Activated naive CD8-positive, alpha-beta T cell treated with anti-CD3 and anti-CD28 coated beads, Interleukin-2, amount 50 U/mL, for 16 hours (primary cell): ENCODE results near the gene RIOX2.

ENCODE experiments used
- DNase-seq: peaks from one replicate; pipeline ENCODE4 v3.0.0-alpha.2; 2020; ENCODE audit warnings: low read depth, low spot score

The RIOX2 gene

GRCh38 chr3:97990624-97991292, 18.5 kb upstream of the RIOX2 start:
- no peak for DNase-seq

- no peak for DNase-seq
These were observed 16.7 kb upstream of the RIOX2 start for GRCh38 chr3:97988784-97989568.

- no peak for DNase-seq
These were observed 15.1 kb upstream of the RIOX2 start for GRCh38 chr3:97987306-97987705.

GRCh38 chr3:97983933-97984491, 11.8 kb upstream of the RIOX2 start:
- no peak for DNase-seq

GRCh38 chr3:97981886-97982285, 9.7 kb upstream of the RIOX2 start:
- DNase-seq: no peak

- no peak for DNase-seq
These were observed 7.4 kb upstream of the RIOX2 start for GRCh38 chr3:97979610-97980009.

GRCh38 chr3:97975466-97975865, 3.2 kb upstream of the RIOX2 start:
- no peak for DNase-seq

- no peak for DNase-seq
These were observed 2.8 kb upstream of the RIOX2 start for GRCh38 chr3:97974996-97975395.

- no peak for DNase-seq
These were observed 745 bp upstream of the RIOX2 start for GRCh38 chr3:97972976-97973375.

GRCh38 chr3:97970956-97971620, 1.1 kb downstream of the RIOX2 start:
- no peak for DNase-seq

- DNase-seq: no peak
These were observed 2.1 kb downstream of the RIOX2 start for GRCh38 chr3:97970156-97970555.

GRCh38 chr3:97969541-97969940, 2.7 kb downstream of the RIOX2 start:
- DNase-seq: no peak

- no peak for DNase-seq
These were observed 3.9 kb downstream of the RIOX2 start for GRCh38 chr3:97968376-97968775.

- DNase-seq: no peak
These were observed 4.3 kb downstream of the RIOX2 start for GRCh38 chr3:97967966-97968365.

GRCh38 chr3:97960993-97961766, 11.1 kb downstream of the RIOX2 start:
- no peak for DNase-seq

- DNase-seq: no peak
These were observed 11.7 kb downstream of the RIOX2 start for GRCh38 chr3:97960551-97960950.

GRCh38 chr3:97959872-97960271, 12.4 kb downstream of the RIOX2 start:
- DNase-seq: no peak

- DNase-seq: no peak
These were observed 13.4 kb downstream of the RIOX2 start for GRCh38 chr3:97958796-97959195.

GRCh38 chr3:97958396-97958795, 13.8 kb downstream of the RIOX2 start:
- DNase-seq: no peak

GRCh38 chr3:97957617-97958311, 14.5 kb downstream of the RIOX2 start:
- DNase-seq: no peak

GRCh38 chr3:97956051-97956450, 16.2 kb downstream of the RIOX2 start:
- no peak for DNase-seq
